ENCODE results near the gene CFAP141. TPM values are rescaled to one million over a fixed set of nuclear protein-coding genes. Genes with fewer than 3 reads are reported as not detected.

Gene CFAP141
- total RNA-seq, 1 experiment from 2014 or later = not detected

GRCh38 chr1:154178911-154179811 is 27.0 kb downstream of the CFAP141 start:
- Histone ChIP-seq H3K9ac (ENCODE audit: low read length) (no peak overlapping the region), H3K9me2 (ENCODE audit: insufficient read depth) (no peaks in the 10 kb centered on the region), H3K36me3 (ENCODE audit: control insufficient read depth in 1 of 2, insufficient read depth in 2 of 2, low read length in 2 of 2) (peaks cover 24 to 47% of the 10 kb centered on the region in 2 experiments), H3K4me2 (ENCODE audit: low read length) (no peak overlapping the region), H3K27ac (ENCODE audit: low read depth, low read length) (no peak overlapping the region), H3K4me1 (ENCODE audit: control insufficient read depth in 1 of 2, insufficient read depth in 2 of 2, low read length in 2 of 2) (peaks cover 19 to 38% of the 10 kb centered on the region in 2 experiments), H3K79me2 (ENCODE audit: insufficient read depth, low read length) (peaks cover 88% of the 10 kb centered on the region), H4K20me1 (ENCODE audit: insufficient read depth) (peaks cover 48% of the 10 kb centered on the region; the same call in 1 of the 2 replicates), H3K27me3 (ENCODE audit: insufficient read depth, low read length) (no peaks in the 10 kb centered on the region), H2AFZ (ENCODE audit: low read depth, low read length, poor library complexity, severe bottlenecking) (no peak overlapping the region), H3K4me3 (replicated peaks in 1 of 2; ENCODE audit: low read depth in 1 of 2, low read length in 2 of 2) (no peak overlapping the region), H3K9me3 (ENCODE audit: control insufficient read depth in 1 of 2, insufficient read depth in 1 of 2, low read depth in 1 of 2, low read length in 2 of 2) (no peaks in the 10 kb centered on the region)
- BruUV-seq (replicated peaks) = no TSS peak
- POLR2A ChIA-PET = no interaction called here
- RAD21 ChIA-PET (ENCODE audit: low non-redundant PET in 1 of 2, low total read pairs in 2 of 2, uncharacterized antibody in 2 of 2, unreplicated experiment in 2 of 2) = no interaction called here
- DNase-seq (ENCODE audit: low read depth, low spot score) = no peak
- CTCF ChIA-PET = no interaction called here
- intact Hi-C loops (cut with micrococcal nuclease) = no loop called here
- TF ChIP-seq EZH2phosphoT487 (IDR thresholded peaks at IDR 0.05; ENCODE audit: borderline replicate concordance) = no peak
- TF ChIP-seq RAD21 (IDR thresholded peaks at IDR 0.05; ENCODE audit: low read depth) = no peak
- TF ChIP-seq ATF3 (IDR thresholded peaks at IDR 0.05) = no peak
- no peak for TF ChIP-seq POLR2AphosphoS5 (IDR thresholded peaks at IDR 0.05; ENCODE audit: low read depth, low read length)
- no peak for TF ChIP-seq SIN3A (IDR thresholded peaks at IDR 0.05; ENCODE audit: low read depth)
- TF ChIP-seq EZH2 (IDR thresholded peaks at IDR 0.05) = no peak
- TF ChIP-seq, protein P1, sequence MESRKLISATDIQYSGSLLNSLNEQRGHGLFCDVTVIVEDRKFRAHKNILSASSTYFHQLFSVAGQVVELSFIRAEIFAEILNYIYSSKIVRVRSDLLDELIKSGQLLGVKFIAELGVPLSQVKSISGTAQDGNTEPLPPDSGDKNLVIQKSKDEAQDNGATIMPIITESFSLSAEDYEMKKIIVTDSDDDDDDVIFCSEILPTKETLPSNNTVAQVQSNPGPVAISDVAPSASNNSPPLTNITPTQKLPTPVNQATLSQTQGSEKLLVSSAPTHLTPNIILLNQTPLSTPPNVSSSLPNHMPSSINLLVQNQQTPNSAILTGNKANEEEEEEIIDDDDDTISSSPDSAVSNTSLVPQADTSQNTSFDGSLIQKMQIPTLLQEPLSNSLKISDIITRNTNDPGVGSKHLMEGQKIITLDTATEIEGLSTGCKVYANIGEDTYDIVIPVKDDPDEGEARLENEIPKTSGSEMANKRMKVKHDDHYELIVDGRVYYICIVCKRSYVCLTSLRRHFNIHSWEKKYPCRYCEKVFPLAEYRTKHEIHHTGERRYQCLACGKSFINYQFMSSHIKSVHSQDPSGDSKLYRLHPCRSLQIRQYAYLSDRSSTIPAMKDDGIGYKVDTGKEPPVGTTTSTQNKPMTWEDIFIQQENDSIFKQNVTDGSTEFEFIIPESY (IDR thresholded peaks at IDR 0.05; ENCODE audit: extremely low read depth, insufficient replicate concordance, low read length) = no peak
- no peak for TF ChIP-seq SRF (IDR thresholded peaks at IDR 0.05; ENCODE audit: low read depth)
- TF ChIP-seq EGR1 (IDR thresholded peaks at IDR 0.05; ENCODE audit: low read depth) = no peak
- TF ChIP-seq, protein P2, sequence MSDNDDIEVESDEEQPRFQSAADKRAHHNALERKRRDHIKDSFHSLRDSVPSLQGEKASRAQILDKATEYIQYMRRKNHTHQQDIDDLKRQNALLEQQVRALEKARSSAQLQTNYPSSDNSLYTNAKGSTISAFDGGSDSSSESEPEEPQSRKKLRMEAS (IDR thresholded peaks at IDR 0.05) = no peak
- no peak for TF ChIP-seq CEBPB (IDR thresholded peaks at IDR 0.05; ENCODE audit: low read depth)
- no peak for TF ChIP-seq POLR2A (IDR thresholded peaks at IDR 0.05; ENCODE audit: borderline replicate concordance, extremely low read depth, insufficient read depth, insufficient read length)
- TF ChIP-seq JUND (IDR thresholded peaks at IDR 0.05) = no peak
- TF ChIP-seq, protein P3, sequence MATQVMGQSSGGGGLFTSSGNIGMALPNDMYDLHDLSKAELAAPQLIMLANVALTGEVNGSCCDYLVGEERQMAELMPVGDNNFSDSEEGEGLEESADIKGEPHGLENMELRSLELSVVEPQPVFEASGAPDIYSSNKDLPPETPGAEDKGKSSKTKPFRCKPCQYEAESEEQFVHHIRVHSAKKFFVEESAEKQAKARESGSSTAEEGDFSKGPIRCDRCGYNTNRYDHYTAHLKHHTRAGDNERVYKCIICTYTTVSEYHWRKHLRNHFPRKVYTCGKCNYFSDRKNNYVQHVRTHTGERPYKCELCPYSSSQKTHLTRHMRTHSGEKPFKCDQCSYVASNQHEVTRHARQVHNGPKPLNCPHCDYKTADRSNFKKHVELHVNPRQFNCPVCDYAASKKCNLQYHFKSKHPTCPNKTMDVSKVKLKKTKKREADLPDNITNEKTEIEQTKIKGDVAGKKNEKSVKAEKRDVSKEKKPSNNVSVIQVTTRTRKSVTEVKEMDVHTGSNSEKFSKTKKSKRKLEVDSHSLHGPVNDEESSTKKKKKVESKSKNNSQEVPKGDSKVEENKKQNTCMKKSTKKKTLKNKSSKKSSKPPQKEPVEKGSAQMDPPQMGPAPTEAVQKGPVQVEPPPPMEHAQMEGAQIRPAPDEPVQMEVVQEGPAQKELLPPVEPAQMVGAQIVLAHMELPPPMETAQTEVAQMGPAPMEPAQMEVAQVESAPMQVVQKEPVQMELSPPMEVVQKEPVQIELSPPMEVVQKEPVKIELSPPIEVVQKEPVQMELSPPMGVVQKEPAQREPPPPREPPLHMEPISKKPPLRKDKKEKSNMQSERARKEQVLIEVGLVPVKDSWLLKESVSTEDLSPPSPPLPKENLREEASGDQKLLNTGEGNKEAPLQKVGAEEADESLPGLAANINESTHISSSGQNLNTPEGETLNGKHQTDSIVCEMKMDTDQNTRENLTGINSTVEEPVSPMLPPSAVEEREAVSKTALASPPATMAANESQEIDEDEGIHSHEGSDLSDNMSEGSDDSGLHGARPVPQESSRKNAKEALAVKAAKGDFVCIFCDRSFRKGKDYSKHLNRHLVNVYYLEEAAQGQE (IDR thresholded peaks at IDR 0.05; ENCODE audit: low read depth) = no peak
- no peak for TF ChIP-seq YY1 (IDR thresholded peaks at IDR 0.05; ENCODE audit: extremely low read depth, insufficient replicate concordance, low read depth, low read length)
- TF ChIP-seq FOSL1 (IDR thresholded peaks at IDR 0.05; ENCODE audit: low read depth) = no peak
- no peak for TF ChIP-seq TCF7L2 (IDR thresholded peaks at IDR 0.05; ENCODE audit: borderline replicate concordance, extremely low read depth, insufficient read depth, insufficient read length)
- TF ChIP-seq CBX3 (IDR thresholded peaks at IDR 0.05; ENCODE audit: low read depth) = no peak
- no peak for TF ChIP-seq ZFX (IDR thresholded peaks at IDR 0.05)
- TF ChIP-seq SP1 (IDR thresholded peaks at IDR 0.05; ENCODE audit: low read depth) = no peak
- no peak for ATAC-seq

Data from HCT116 (cell line).